GM04504 (cell line): Measurements from ENCODE around the gene SRSF12.

Experiments
- DNase-seq: peaks from one replicate; pipeline ENCODE4 v3.0.0-alpha.2; 2012; ENCODE audit warnings: low read depth

Gene SRSF12

GRCh38 chr6:89117211-89118108 is at the start of gene SRSF12:
Gene SRSF12 (minus strand): TSS chr6:89118071. CDS start chr6:89117887, 184 bp downstream.
- no peak for DNase-seq

- DNase-seq, result no peak
Measured at GRCh38 chr6:89162047-89162371, 44.1 kb upstream of the SRSF12 start.

- DNase-seq, result no peak
Measured at GRCh38 chr6:89161326-89162046, 43.6 kb upstream of the SRSF12 start.

- DNase-seq, result no peak
Measured at GRCh38 chr6:89160331-89161092, 42.6 kb upstream of the SRSF12 start.

- DNase-seq, result no peak
Measured at GRCh38 chr6:89154131-89154530, 36.3 kb upstream of the SRSF12 start.

- no peak for DNase-seq
Measured at GRCh38 chr6:89148016-89148750, 30.3 kb upstream of the SRSF12 start.

GRCh38 chr6:89146718-89147700 is 29.1 kb upstream of the SRSF12 start:
- no peak for DNase-seq

GRCh38 chr6:89145956-89146717 is 28.3 kb upstream of the SRSF12 start, which contains the start of gene PM20D2:
Gene PM20D2 (plus strand): TSS chr6:89146055. CDS start chr6:89146145, 90 bp downstream.
- DNase-seq, result no peak

- no peak for DNase-seq
Measured at GRCh38 chr6:89145091-89145955, 27.5 kb upstream of the SRSF12 start.

GRCh38 chr6:89144354-89144906 is 26.6 kb upstream of the SRSF12 start:
- DNase-seq, result no peak

- DNase-seq, result no peak
Measured at GRCh38 chr6:89140347-89141156, 22.7 kb upstream of the SRSF12 start.

- DNase-seq, result no peak
Measured at GRCh38 chr6:89139509-89140346, 21.9 kb upstream of the SRSF12 start.

GRCh38 chr6:89138173-89138572 is 20.3 kb upstream of the SRSF12 start:
- DNase-seq, result no peak

- DNase-seq, result no peak
Measured at GRCh38 chr6:89134723-89135122, 16.9 kb upstream of the SRSF12 start.

- no peak for DNase-seq
Measured at GRCh38 chr6:89133981-89134380, 16.1 kb upstream of the SRSF12 start.

- DNase-seq, result no peak
Measured at GRCh38 chr6:89132057-89132456, 14.2 kb upstream of the SRSF12 start.

- no peak for DNase-seq
Measured at GRCh38 chr6:89131599-89131998, 13.7 kb upstream of the SRSF12 start.
